Measurements from ENCODE around the gene NRTN. TPM values are rescaled to one million over a fixed set of nuclear protein-coding genes. Genes with fewer than 3 reads are reported as not detected.
A peak's percentile ranks its signal among the peaks of the same experiment; 100 is the strongest.

NRTN gene
- total and polyA plus RNA-seq, 4 donors = 1.3 to 5.3 (median 3.5) TPM

DNA sequence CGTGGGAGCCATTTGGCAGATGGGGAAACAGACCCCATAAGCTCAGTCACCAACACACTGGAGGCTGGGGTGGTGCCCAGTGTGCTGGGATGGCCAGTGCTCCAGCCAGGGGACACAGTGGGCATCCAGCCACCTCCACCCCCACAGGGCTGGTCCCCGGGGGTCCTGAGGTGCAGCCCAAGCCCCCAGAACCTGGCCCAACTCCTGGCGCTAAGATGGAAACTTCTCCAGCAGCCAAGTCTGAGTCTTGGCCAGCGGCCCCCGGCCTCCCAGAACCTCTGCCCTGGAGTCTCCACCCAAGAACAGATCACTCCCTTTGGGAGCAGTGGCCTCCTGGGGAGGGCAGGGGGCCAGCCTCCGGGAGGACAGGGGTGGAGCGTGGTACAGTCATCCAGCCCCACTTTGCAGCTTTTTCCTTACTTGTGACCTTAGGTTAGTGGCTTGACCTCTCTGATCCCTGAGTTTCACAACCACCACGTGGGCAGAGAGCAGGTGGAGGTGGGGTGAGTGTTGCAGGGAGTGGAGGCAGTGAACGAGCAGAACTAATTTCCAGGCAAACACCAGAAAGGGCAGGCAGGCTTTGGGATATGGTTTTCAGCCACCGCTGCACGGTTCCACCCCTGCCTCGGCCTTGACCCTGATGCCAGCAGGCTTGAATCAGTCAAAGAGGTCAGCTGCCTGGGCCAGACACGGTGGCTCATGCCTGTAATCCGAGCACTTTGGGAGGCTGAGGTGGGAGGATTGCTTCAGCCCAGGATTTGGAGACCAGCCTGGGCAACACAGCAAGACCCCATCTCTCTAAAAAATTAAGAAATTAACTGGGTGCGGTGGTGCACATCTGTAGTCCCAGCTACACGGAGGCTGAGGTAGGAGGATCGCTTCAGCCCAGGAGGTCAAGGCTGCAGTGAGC, 4.3 kb upstream of the NRTN start (continued):
- TF ChIP-seq NR2F2 (IDR thresholded peaks at IDR 0.05) (peak; percentile 98), FOXA1 (IDR thresholded peaks at IDR 0.05) (peak; percentile 14)
- TF ChIP-seq, protein P1, sequence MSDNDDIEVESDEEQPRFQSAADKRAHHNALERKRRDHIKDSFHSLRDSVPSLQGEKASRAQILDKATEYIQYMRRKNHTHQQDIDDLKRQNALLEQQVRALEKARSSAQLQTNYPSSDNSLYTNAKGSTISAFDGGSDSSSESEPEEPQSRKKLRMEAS (IDR thresholded peaks at IDR 0.05) = peak; percentile 97

GRCh38 chr19:5801796-5802619, 2.9 kb upstream of the NRTN start:
- TF ChIP-seq EGR1 (IDR thresholded peaks at IDR 0.05; ENCODE audit: low read depth in 2 of 2) = no peak
- TF ChIP-seq TAF1 (conservative IDR thresholded peaks at IDR 0.05) = no peak
- TF ChIP-seq, protein P2, sequence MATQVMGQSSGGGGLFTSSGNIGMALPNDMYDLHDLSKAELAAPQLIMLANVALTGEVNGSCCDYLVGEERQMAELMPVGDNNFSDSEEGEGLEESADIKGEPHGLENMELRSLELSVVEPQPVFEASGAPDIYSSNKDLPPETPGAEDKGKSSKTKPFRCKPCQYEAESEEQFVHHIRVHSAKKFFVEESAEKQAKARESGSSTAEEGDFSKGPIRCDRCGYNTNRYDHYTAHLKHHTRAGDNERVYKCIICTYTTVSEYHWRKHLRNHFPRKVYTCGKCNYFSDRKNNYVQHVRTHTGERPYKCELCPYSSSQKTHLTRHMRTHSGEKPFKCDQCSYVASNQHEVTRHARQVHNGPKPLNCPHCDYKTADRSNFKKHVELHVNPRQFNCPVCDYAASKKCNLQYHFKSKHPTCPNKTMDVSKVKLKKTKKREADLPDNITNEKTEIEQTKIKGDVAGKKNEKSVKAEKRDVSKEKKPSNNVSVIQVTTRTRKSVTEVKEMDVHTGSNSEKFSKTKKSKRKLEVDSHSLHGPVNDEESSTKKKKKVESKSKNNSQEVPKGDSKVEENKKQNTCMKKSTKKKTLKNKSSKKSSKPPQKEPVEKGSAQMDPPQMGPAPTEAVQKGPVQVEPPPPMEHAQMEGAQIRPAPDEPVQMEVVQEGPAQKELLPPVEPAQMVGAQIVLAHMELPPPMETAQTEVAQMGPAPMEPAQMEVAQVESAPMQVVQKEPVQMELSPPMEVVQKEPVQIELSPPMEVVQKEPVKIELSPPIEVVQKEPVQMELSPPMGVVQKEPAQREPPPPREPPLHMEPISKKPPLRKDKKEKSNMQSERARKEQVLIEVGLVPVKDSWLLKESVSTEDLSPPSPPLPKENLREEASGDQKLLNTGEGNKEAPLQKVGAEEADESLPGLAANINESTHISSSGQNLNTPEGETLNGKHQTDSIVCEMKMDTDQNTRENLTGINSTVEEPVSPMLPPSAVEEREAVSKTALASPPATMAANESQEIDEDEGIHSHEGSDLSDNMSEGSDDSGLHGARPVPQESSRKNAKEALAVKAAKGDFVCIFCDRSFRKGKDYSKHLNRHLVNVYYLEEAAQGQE (IDR thresholded peaks at IDR 0.05) = no peak
- no peak for TF ChIP-seq NR2F2 (IDR thresholded peaks at IDR 0.05)
- TF ChIP-seq, protein P3, sequence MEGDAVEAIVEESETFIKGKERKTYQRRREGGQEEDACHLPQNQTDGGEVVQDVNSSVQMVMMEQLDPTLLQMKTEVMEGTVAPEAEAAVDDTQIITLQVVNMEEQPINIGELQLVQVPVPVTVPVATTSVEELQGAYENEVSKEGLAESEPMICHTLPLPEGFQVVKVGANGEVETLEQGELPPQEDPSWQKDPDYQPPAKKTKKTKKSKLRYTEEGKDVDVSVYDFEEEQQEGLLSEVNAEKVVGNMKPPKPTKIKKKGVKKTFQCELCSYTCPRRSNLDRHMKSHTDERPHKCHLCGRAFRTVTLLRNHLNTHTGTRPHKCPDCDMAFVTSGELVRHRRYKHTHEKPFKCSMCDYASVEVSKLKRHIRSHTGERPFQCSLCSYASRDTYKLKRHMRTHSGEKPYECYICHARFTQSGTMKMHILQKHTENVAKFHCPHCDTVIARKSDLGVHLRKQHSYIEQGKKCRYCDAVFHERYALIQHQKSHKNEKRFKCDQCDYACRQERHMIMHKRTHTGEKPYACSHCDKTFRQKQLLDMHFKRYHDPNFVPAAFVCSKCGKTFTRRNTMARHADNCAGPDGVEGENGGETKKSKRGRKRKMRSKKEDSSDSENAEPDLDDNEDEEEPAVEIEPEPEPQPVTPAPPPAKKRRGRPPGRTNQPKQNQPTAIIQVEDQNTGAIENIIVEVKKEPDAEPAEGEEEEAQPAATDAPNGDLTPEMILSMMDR (IDR thresholded peaks at IDR 0.05; ENCODE audit: low read depth, low read length, missing input control) = no peak
- TF ChIP-seq, protein P1 (IDR thresholded peaks at IDR 0.05) = no peak
- TF ChIP-seq YY1 (IDR thresholded peaks at IDR 0.05) = no peak
- TF ChIP-seq FOXA2 (IDR thresholded peaks at IDR 0.05) = no peak
- no peak for TF ChIP-seq RAD21 (IDR thresholded peaks at IDR 0.05)
- TF ChIP-seq, protein P4, sequence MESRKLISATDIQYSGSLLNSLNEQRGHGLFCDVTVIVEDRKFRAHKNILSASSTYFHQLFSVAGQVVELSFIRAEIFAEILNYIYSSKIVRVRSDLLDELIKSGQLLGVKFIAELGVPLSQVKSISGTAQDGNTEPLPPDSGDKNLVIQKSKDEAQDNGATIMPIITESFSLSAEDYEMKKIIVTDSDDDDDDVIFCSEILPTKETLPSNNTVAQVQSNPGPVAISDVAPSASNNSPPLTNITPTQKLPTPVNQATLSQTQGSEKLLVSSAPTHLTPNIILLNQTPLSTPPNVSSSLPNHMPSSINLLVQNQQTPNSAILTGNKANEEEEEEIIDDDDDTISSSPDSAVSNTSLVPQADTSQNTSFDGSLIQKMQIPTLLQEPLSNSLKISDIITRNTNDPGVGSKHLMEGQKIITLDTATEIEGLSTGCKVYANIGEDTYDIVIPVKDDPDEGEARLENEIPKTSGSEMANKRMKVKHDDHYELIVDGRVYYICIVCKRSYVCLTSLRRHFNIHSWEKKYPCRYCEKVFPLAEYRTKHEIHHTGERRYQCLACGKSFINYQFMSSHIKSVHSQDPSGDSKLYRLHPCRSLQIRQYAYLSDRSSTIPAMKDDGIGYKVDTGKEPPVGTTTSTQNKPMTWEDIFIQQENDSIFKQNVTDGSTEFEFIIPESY (IDR thresholded peaks at IDR 0.05) = no peak
- TF ChIP-seq ATF3 (IDR thresholded peaks at IDR 0.05) = no peak
- no peak overlapping the region for H3K27ac ChIP-seq (ENCODE audit: low read depth in 1 of 2, low read length in 2 of 2)
- H3K27me3 ChIP-seq (ENCODE audit: control insufficient read depth in 4 of 4, insufficient read depth in 4 of 4, low read length in 3 of 4) = no peaks in the 10 kb centered on the region

More at GRCh38 chr19:5801796-5802619, 2.9 kb upstream of the NRTN start:
- Histone ChIP-seq H3K4me1 (ENCODE audit: control insufficient read depth in 4 of 4, insufficient read depth in 4 of 4, low read length in 3 of 4) (peaks cover 33 to 55% (median 44%) of the 10 kb centered on the region in 4 donors), H3K9me3 (ENCODE audit: control insufficient read depth in 4 of 4, low read length in 3 of 4) (no peaks in the 10 kb centered on the region), H3K36me3 (ENCODE audit: control insufficient read depth in 4 of 4, insufficient read depth in 3 of 4, low read depth in 1 of 4, low read length in 3 of 4) (no peaks in the 10 kb centered on the region), H3K4me3 (ENCODE audit: low read depth in 1 of 3, low read length in 3 of 3) (no peak overlapping the region), H3K9ac (ENCODE audit: low read depth in 1 of 2, low read length in 2 of 2) (no peak overlapping the region)
- no peak for DNase-seq (ENCODE audit: low spot score)
- 51% methylated on average over 33 of the region's 33 CpGs for WGBS

All from liver (tissue), 9 donors.